ENCODE data around the gene KIF12. TPM values are rescaled to one million over a fixed set of nuclear protein-coding genes. Genes with fewer than 3 reads are reported as not detected.

The KIF12 gene
- total RNA-seq, 2 donors from 2014 or later, result not detected

GRCh38 chr9:114108016-114108833, 9.1 kb upstream of the KIF12 start:
- peak; percentile 62 for ATAC-seq
- peak in 2 of 3 donors; percentile 25 to 40 for DNase-seq
- no peaks in the 10 kb centered on the region for H3K36me3 Mint-ChIP-seq (ENCODE audit: low read depth)
- peaks cover 27% of the 10 kb centered on the region for H3K27me3 Mint-ChIP-seq
- H3K4me3 Mint-ChIP-seq, result no peak overlapping the region
- no peak overlapping the region for H3K27ac Mint-ChIP-seq
- peaks cover 5% of the 10 kb centered on the region for H3K4me1 Mint-ChIP-seq
- no peaks in the 10 kb centered on the region for H3K9me3 ChIP-seq (ENCODE audit: control insufficient read depth, low read length, poor library complexity, severe bottlenecking)

GRCh38 chr9:114107286-114108001, 8.4 kb upstream of the KIF12 start:
- Mint-ChIP-seq H3K4me1 (peaks cover 5% of the 10 kb centered on the region), H3K27me3 (peaks cover 19% of the 10 kb centered on the region), H3K36me3 (ENCODE audit: low read depth) (no peaks in the 10 kb centered on the region), H3K4me3 (no peak overlapping the region), H3K27ac (no peak overlapping the region)
- ATAC-seq (no peak), DNase-seq (no peak)
- H3K9me3 ChIP-seq (ENCODE audit: control insufficient read depth, low read length, poor library complexity, severe bottlenecking), result no peaks in the 10 kb centered on the region

- no peak for DNase-seq
- peaks cover 7% of the 10 kb centered on the region for H3K27me3 Mint-ChIP-seq
- ATAC-seq, result no peak
- H3K36me3 Mint-ChIP-seq (ENCODE audit: low read depth), result no peaks in the 10 kb centered on the region
- H3K9me3 ChIP-seq (ENCODE audit: control insufficient read depth, low read length, poor library complexity, severe bottlenecking), result no peaks in the 10 kb centered on the region
- peaks cover 5% of the 10 kb centered on the region for H3K4me1 Mint-ChIP-seq
- no peak overlapping the region for H3K27ac Mint-ChIP-seq
- no peak overlapping the region for H3K4me3 Mint-ChIP-seq
Measured at GRCh38 chr9:114105236-114105635, 6.1 kb upstream of the KIF12 start.

GRCh38 chr9:114102484-114102883, 3.4 kb upstream of the KIF12 start:
- no peak overlapping the region for H3K27ac Mint-ChIP-seq
- peaks cover 5% of the 10 kb centered on the region for H3K4me1 Mint-ChIP-seq
- DNase-seq (no peak), ATAC-seq (no peak)
- H3K4me3 Mint-ChIP-seq, result no peak overlapping the region
- H3K27me3 Mint-ChIP-seq, result peaks cover 12% of the 10 kb centered on the region
- no peaks in the 10 kb centered on the region for H3K9me3 ChIP-seq (ENCODE audit: control insufficient read depth, low read length, poor library complexity, severe bottlenecking)
- no peaks in the 10 kb centered on the region for H3K36me3 Mint-ChIP-seq (ENCODE audit: low read depth)

GRCh38 chr9:114100536-114100935, 1.4 kb upstream of the KIF12 start:
- Mint-ChIP-seq H3K27ac (no peak overlapping the region), H3K36me3 (ENCODE audit: low read depth) (peaks cover 6% of the 10 kb centered on the region), H3K4me1 (peaks cover 12% of the 10 kb centered on the region), H3K4me3 (no peak overlapping the region), H3K27me3 (peaks cover 31% of the 10 kb centered on the region)
- H3K9me3 ChIP-seq (ENCODE audit: control insufficient read depth, low read length, poor library complexity, severe bottlenecking), result no peaks in the 10 kb centered on the region
- DNase-seq (no peak), ATAC-seq (no peak)

GRCh38 chr9:114099669-114100270, 678 bp upstream of the KIF12 start:
- no peaks in the 10 kb centered on the region for H3K9me3 ChIP-seq (ENCODE audit: control insufficient read depth, low read length, poor library complexity, severe bottlenecking)
- H3K27me3 Mint-ChIP-seq, result peaks cover 39% of the 10 kb centered on the region
- peaks cover 12% of the 10 kb centered on the region for H3K4me1 Mint-ChIP-seq
- no peak overlapping the region for H3K27ac Mint-ChIP-seq
- peaks cover 6% of the 10 kb centered on the region for H3K36me3 Mint-ChIP-seq (ENCODE audit: low read depth)
- DNase-seq (no peak), ATAC-seq (no peak)
- no peak overlapping the region for H3K4me3 Mint-ChIP-seq

- no peak overlapping the region for H3K27ac Mint-ChIP-seq
- DNase-seq (no peak), ATAC-seq (peak; percentile 71)
- H3K4me3 Mint-ChIP-seq, result no peak overlapping the region
- peaks cover 48% of the 10 kb centered on the region for H3K27me3 Mint-ChIP-seq
- H3K9me3 ChIP-seq (ENCODE audit: control insufficient read depth, low read length, poor library complexity, severe bottlenecking), result no peaks in the 10 kb centered on the region
- H3K36me3 Mint-ChIP-seq (ENCODE audit: low read depth), result peaks cover 7% of the 10 kb centered on the region
- H3K4me1 Mint-ChIP-seq, result peaks cover 12% of the 10 kb centered on the region
Measured at GRCh38 chr9:114098021-114098935, 814 bp downstream of the KIF12 start.

GRCh38 chr9:114097613-114098020, 1.5 kb downstream of the KIF12 start:
- no peak for ATAC-seq
- H3K27ac Mint-ChIP-seq, result no peak overlapping the region
- H3K27me3 Mint-ChIP-seq, result peaks cover 48% of the 10 kb centered on the region
- H3K4me3 Mint-ChIP-seq, result peak overlapping the region; percentile 59
- H3K9me3 ChIP-seq (ENCODE audit: control insufficient read depth, low read length, poor library complexity, severe bottlenecking), result no peaks in the 10 kb centered on the region
- peaks cover 12% of the 10 kb centered on the region for H3K4me1 Mint-ChIP-seq
- no peak for DNase-seq
- H3K36me3 Mint-ChIP-seq (ENCODE audit: low read depth), result peaks cover 7% of the 10 kb centered on the region

GRCh38 chr9:114096866-114097612, 2.1 kb downstream of the KIF12 start:
- no peak for ATAC-seq
- H3K4me1 Mint-ChIP-seq, result peaks cover 12% of the 10 kb centered on the region
- H3K9me3 ChIP-seq (ENCODE audit: control insufficient read depth, low read length, poor library complexity, severe bottlenecking), result no peaks in the 10 kb centered on the region
- H3K36me3 Mint-ChIP-seq (ENCODE audit: low read depth), result peaks cover 7% of the 10 kb centered on the region
- peak overlapping the region; percentile 74 for H3K4me3 Mint-ChIP-seq
- peaks cover 48% of the 10 kb centered on the region for H3K27me3 Mint-ChIP-seq
- no peak for DNase-seq
- no peak overlapping the region for H3K27ac Mint-ChIP-seq

GRCh38 chr9:114096041-114096511, 3.0 kb downstream of the KIF12 start:
- ATAC-seq (no peak), DNase-seq (no peak)
- H3K9me3 ChIP-seq (ENCODE audit: control insufficient read depth, low read length, poor library complexity, severe bottlenecking), result no peaks in the 10 kb centered on the region
- Mint-ChIP-seq H3K4me1 (peaks cover 12% of the 10 kb centered on the region), H3K4me3 (no peak overlapping the region), H3K27me3 (peaks cover 52% of the 10 kb centered on the region), H3K27ac (no peak overlapping the region), H3K36me3 (ENCODE audit: low read depth) (peaks cover 7% of the 10 kb centered on the region)

GRCh38 chr9:114094971-114095370, 4.1 kb downstream of the KIF12 start:
- DNase-seq (no peak), ATAC-seq (no peak)
- peaks cover 57% of the 10 kb centered on the region for H3K27me3 Mint-ChIP-seq
- peaks cover 12% of the 10 kb centered on the region for H3K4me1 Mint-ChIP-seq
- H3K4me3 Mint-ChIP-seq, result no peak overlapping the region
- no peaks in the 10 kb centered on the region for H3K9me3 ChIP-seq (ENCODE audit: control insufficient read depth, low read length, poor library complexity, severe bottlenecking)
- H3K27ac Mint-ChIP-seq, result no peak overlapping the region
- H3K36me3 Mint-ChIP-seq (ENCODE audit: low read depth), result peaks cover 10% of the 10 kb centered on the region

Measured in T-helper 17 cell (primary cell).